Adrenal gland (tissue), 19 donors: ENCODE data around the gene HOXD12. TPM values are rescaled to one million over a fixed set of nuclear protein-coding genes. Genes with fewer than 3 reads are reported as not detected.

Experiments used
- DNase-seq, 7 donors: peaks; one replicate each; pipeline ENCODE4 v3.0.0-alpha.2; 2019 to 2020
- H3K27ac ChIP-seq, 5 donors: fragments of 200-600 bp; sonication (generic) in 4 of 5; 1 replicate in 3 of 5; 2 replicates in 2 of 5; pipeline versions ENCODE4 v1.5.1 to v1.8.0; 2016 to 2020; ENCODE audit warnings: mild to moderate bottlenecking in 1 of 5
- H3K27me3 ChIP-seq: fragments of 200-600 bp; 2 replicates; pipeline ENCODE4 v1.8.0; 2021
- H3K36me3 ChIP-seq, 2 donors: fragments of 200-600 bp; replicated peaks in 1 of 2; 1 replicate in 1 of 2; 2 replicates in 1 of 2; pipeline versions ENCODE4 v1.5.1 to v1.8.0; 2018 to 2022
- H3K4me1 ChIP-seq, 2 donors: fragments of 200-600 bp; replicated peaks in 1 of 2; 1 replicate in 1 of 2; 2 replicates in 1 of 2; pipeline versions ENCODE4 v1.5.1 to v1.8.0; 2018 to 2021
- H3K4me3 ChIP-seq, 4 donors: fragments of 200-600 bp; sonication (generic) in 3 of 4; one replicate each; pipeline ENCODE4 v1.5.1; 2016 to 2018
- H3K9me3 ChIP-seq, 3 donors: fragments of 200-600 bp; sonication (generic) in 1 of 3; replicated peaks in 1 of 3; 1 replicate in 2 of 3; 2 replicates in 1 of 3; pipeline versions ENCODE4 v1.5.1 to v1.8.0; 2016 to 2021
- CTCF ChIP-seq, 6 experiments: fragments of 450-650 bp in 4 of 6; fragments of 200-600 bp in 2 of 6; sonication (generic) in 1 of 6; IDR thresholded peaks; 1 replicate in 5 of 6; 2 replicates in 1 of 6; pipeline versions ENCODE4 v1.5.1 to v1.8.0; 2016 to 2021; ENCODE audit warnings: antibody characterized with exemption in 6 of 6, mild to moderate bottlenecking in 2 of 6, moderate library complexity in 1 of 6
- POLR2A ChIP-seq, 2 donors: fragments of 450-650 bp; IDR thresholded peaks; one replicate each; pipeline ENCODE4 v1.6.1; 2017; ENCODE audit warnings: antibody characterized with exemption in 2 of 2, mild to moderate bottlenecking in 2 of 2, moderate library complexity in 1 of 2
- WGBS, 4 donors: extraction: QIAGEN DNeasy Blood & Tissue Kit in 2 of 4; methylation state at CpG; one replicate each; pipeline versions ENCODE4 v1.1.5 to v1.1.7; 2013 to 2017; 5-methylcytosine and 5-hydroxymethylcytosine counted together
- intact Hi-C, 2 donors: fragments of 100-400 bp; cut with DNase I; formaldehyde crosslinking; loops; one replicate each; pipeline versions ENCODE4 v1.14.1 to v1.15.0; 2022 to 2023
- long read RNA-seq, 10 donors: library from polyadenylated mRNA in 3 of 10; unstranded in 2 of 10; stranded (forward) in 1 of 10; transcript quantifications; one replicate each; pipeline ENCODE4 v2.0.0 and lab custom pipeline, GENCODE V29; 2021 to 2026
- polyA plus RNA-seq, 3 donors: library from polyadenylated mRNA; stranded (reverse); fragments of 200-250 nt in 2 of 3; fragments of 350-450 nt in 1 of 3; fragmentation: Illumina TruSeq in 1 of 3; extraction: RNeasy Lipid Tissue Mini Kit (QIAGEN cat#74804) in 1 of 3; gene quantifications; one replicate each; pipeline ENCODE4 v1.2.3, GENCODE V29; 2013 to 2014
- total RNA-seq, 9 donors: library from RNA; depleted of rRNA in 4 of 9; stranded (reverse); fragments of >200 nt in 4 of 9; fragments of 120-200 nt in 1 of 9; fragmentation: NEBNext Ultra II Directional in 1 of 9; extraction: Animal tissue kit (Norgen Biotek cat#: 25700) in 1 of 9; gene quantifications; one replicate each; pipeline versions ENCODE4 v1.1.0 to v1.2.4, GENCODE V29; 2013 to 2023
- donor health status: healthy with polysubstance abuse.
- donor health status: Bipolar disorder and iron deficiency.
- donor health status: DM: yes; HTN: yes; CAD: no.
- donor health status: DM: no; HTN: no; CAD: no.
- donor health status: DM: no; HTN: no; CAD: no.
- donor health status: DM: yes; HTN: yes; CAD: no.

HOXD12 gene
- total RNA-seq (not detected), polyA plus RNA-seq (not detected)
- long read RNA-seq, donor 1: 0 reads
- long read RNA-seq, donor 2: 0 reads
- long read RNA-seq, donor 3: 0 reads
- long read RNA-seq, donor 4: 0 reads
- long read RNA-seq, donor 5: 0 reads
- long read RNA-seq, donor 6: 0 reads
- long read RNA-seq, donor 7: 0 reads
- long read RNA-seq, donor 8: 0 reads
- long read RNA-seq, donor 9: 0 reads
- long read RNA-seq, donor 10: 0 reads

- peaks cover 7 to 24% of the 10 kb centered on the region in 2 donors for H3K4me1 ChIP-seq
- TF ChIP-seq POLR2A (IDR thresholded peaks at IDR 0.05): no peak
- TF ChIP-seq CTCF (IDR thresholded peaks at IDR 0.05): no peak
- H3K9me3 ChIP-seq: no peaks in the 10 kb centered on the region
- H3K4me3 ChIP-seq: no peak within 1 kb of the TSS
- WGBS, 4 donors: 4 to 9% (median 7%) methylated on average over 21 to 70 of the region's 70 CpGs
- no peak within 1 kb of the TSS for H3K27ac ChIP-seq
- intact Hi-C loops: loop anchor here in 1 of 2 donors (10.0 kb wide), 1 partner anchor 845 kb away; no protein-coding TSS in a partner anchor
- H3K36me3 ChIP-seq: no peaks in the 10 kb centered on the region
- peak in 1 of 7 donors; percentile 9 for DNase-seq
- peaks cover 100% of the 10 kb centered on the region for H3K27me3 ChIP-seq
Observed at GRCh38 chr2:176099728-176100546, at the start of gene HOXD12. TSS of gene HOXD12 (plus strand) at chr2:176099795. CDS start at chr2:176099802, 7 bp downstream.

- H3K27me3 ChIP-seq: peaks cover 21% of the 10 kb centered on the region
- H3K4me1 ChIP-seq: no peaks in the 10 kb centered on the region
- TF ChIP-seq CTCF (IDR thresholded peaks at IDR 0.05): no peak
- no peak for TF ChIP-seq POLR2A (IDR thresholded peaks at IDR 0.05)
- intact Hi-C loops: no loop called here
- H3K4me3 ChIP-seq: no peak overlapping the region
- no peak for DNase-seq
- no peaks in the 10 kb centered on the region for H3K9me3 ChIP-seq
- no peaks in the 10 kb centered on the region for H3K36me3 ChIP-seq
- 17 to 43% (median 27%) methylated on average over 1 of the region's 1 CpG for WGBS, 4 donors
- H3K27ac ChIP-seq: no peak overlapping the region
Observed at GRCh38 chr2:176056406-176056805, 43.2 kb upstream of the HOXD12 start.

- Histone ChIP-seq H3K4me3 (no peak overlapping the region), H3K27ac (no peak overlapping the region), H3K36me3 (no peaks in the 10 kb centered on the region), H3K9me3 (no peaks in the 10 kb centered on the region), H3K4me1 (peaks cover 0 to 18% of the 10 kb centered on the region in 2 donors), H3K27me3 (peaks cover 76% of the 10 kb centered on the region)
- WGBS, 4 donors: 35 to 54% (median 41%) methylated on average over 2 of the region's 2 CpGs
- no peak for DNase-seq
- TF ChIP-seq CTCF (IDR thresholded peaks at IDR 0.05): no peak
- TF ChIP-seq POLR2A (IDR thresholded peaks at IDR 0.05): no peak
- intact Hi-C loops: no loop called here
Observed at GRCh38 chr2:176063958-176064357, 35.6 kb upstream of the HOXD12 start.
